GM12878 (cell line): Measurements from ENCODE around the gene PRKCB. TPM values are rescaled to one million over a fixed set of nuclear protein-coding genes. Genes with fewer than 3 reads are reported as not detected.

Experiments used
- ATAC-seq: fragments of 200-7000 bp; cut with Tn5 transposase; 3 replicates; pipeline ENCODE4 v1.9.1; 2020; ENCODE audit warnings: mild to moderate bottlenecking, moderate library complexity
- BruUV-seq: library from RNA; stranded (reverse); fragments of 400-500 nt; replicated peaks from 2 replicates; lab custom pipeline; 2021; lab: Mats Ljungman, UMichigan
- CTCF ChIA-PET: fragments of 300-600 bp; sonication (Branson Sonifier 250); formaldehyde crosslinking; extraction: SDS; loops from one replicate; lab custom pipeline; 2021; ENCODE audit warnings: inconsistent platforms; lab: Yijun Ruan, JAX
- POLR2A ChIA-PET: fragments of 350-600 bp; formaldehyde crosslinking; extraction: SDS; loops from one replicate; lab custom pipeline; 2021; ENCODE audit warnings: inconsistent platforms; lab: Charles Lee
- RAD21 ChIA-PET: fragments of 300-600 bp; sonication (Branson Sonifier 250); formaldehyde crosslinking; loops from one replicate; lab custom pipeline; 2023; ENCODE audit warnings: antibody characterized with exemption; ENCODE audit not compliant: unreplicated experiment; lab: Charles Lee
- SMC1A ChIA-PET: fragments of 300-600 bp; sonication (Branson Sonifier 250); formaldehyde crosslinking; loops from one replicate; lab custom pipeline; 2023; ENCODE audit not compliant: unreplicated experiment, uncharacterized antibody; lab: Charles Lee
- DNase-seq: peaks from one replicate; pipeline ENCODE4 v3.0.0-alpha.2; 2011; ENCODE audit warnings: low read depth, low spot score
- FAIRE-seq: peaks from 3 replicates; lab custom pipeline; 2011; peaks lifted over from hg19 to GRCh38; lab: Jason Lieb, UNC
- H2AFZ ChIP-seq: 2 replicates; pipeline ENCODE4 v1.6.0; 2011; ENCODE audit warnings: low read depth, low read length, control low read depth; ENCODE audit not compliant: control insufficient read depth
- H3K27ac ChIP-seq: 2 replicates; pipeline ENCODE4 v1.5.1; 2011; ENCODE audit warnings: control low read depth; ENCODE audit not compliant: control insufficient read depth, insufficient read depth
- H3K27me3 ChIP-seq, 2 experiments: replicated peaks in 1 of 2; 2 replicates each; pipeline versions ENCODE4 v1.6.0 to v1.6.1; 2011; ENCODE audit warnings: low read length in 1 of 2; ENCODE audit not compliant: control insufficient read depth in 2 of 2, insufficient read depth in 2 of 2
- H3K36me3 ChIP-seq, 2 experiments: 2 replicates each; pipeline ENCODE4 v1.5.1; 2011; ENCODE audit warnings: low read length in 1 of 2; ENCODE audit not compliant: control insufficient read depth in 2 of 2, insufficient read depth in 2 of 2
- H3K4me1 ChIP-seq: 2 replicates; pipeline ENCODE4 v1.6.1; 2011; ENCODE audit warnings: mild to moderate bottlenecking, low read length, moderate library complexity, mixed read lengths; ENCODE audit not compliant: control insufficient read depth, insufficient read depth
- H3K4me2 ChIP-seq: 2 replicates; pipeline ENCODE4 v1.6.0; 2011; ENCODE audit warnings: control low read depth; ENCODE audit not compliant: control insufficient read depth, insufficient read depth
- H3K4me3 ChIP-seq: fragments of 200-600 bp; sonication (generic); 2 replicates; pipeline ENCODE4 v1.5.1; 2016
- H3K79me2 ChIP-seq: 2 replicates; pipeline ENCODE4 v1.6.0; 2011; ENCODE audit warnings: low read length; ENCODE audit not compliant: control insufficient read depth, insufficient read depth
- H3K9ac ChIP-seq: 2 replicates; pipeline ENCODE4 v1.8.0; 2011; ENCODE audit warnings: low read length, control low read depth, mixed read lengths; ENCODE audit not compliant: control insufficient read depth, insufficient read depth
- H3K9me3 ChIP-seq: replicated peaks from 3 replicates; pipeline ENCODE4 v1.5.1; 2011; ENCODE audit warnings: mild to moderate bottlenecking, low read length; ENCODE audit not compliant: control insufficient read depth, insufficient read depth
- H4K20me1 ChIP-seq: 2 replicates; pipeline ENCODE4 v1.6.0; 2011; ENCODE audit not compliant: control insufficient read depth, insufficient read depth
- CEBPZ ChIP-seq: fragments of 150-350 bp; IDR thresholded peaks from 2 replicates; pipeline ENCODE4 v1.6.1; 2016; ENCODE audit warnings: low read depth, low read length
- EGR1 ChIP-seq, 2 experiments: IDR thresholded peaks; 1 replicate in 1 of 2; 2 replicates in 1 of 2; pipeline ENCODE4 v1.6.1; 2011 to 2012; ENCODE audit warnings: low read depth in 2 of 2, low read length in 2 of 2, borderline replicate concordance in 1 of 2, mild to moderate bottlenecking in 1 of 2, moderate library complexity in 1 of 2
- ELK1 ChIP-seq: IDR thresholded peaks from 2 replicates; pipeline ENCODE4 v1.6.1; 2012; ENCODE audit warnings: low read depth, low read length, improper control_type of control experiment
- HDAC6 ChIP-seq: fragments of 200-600 bp; sonication (generic); IDR thresholded peaks from one replicate; pipeline ENCODE4 v1.8.0; 2017; ENCODE audit warnings: antibody characterized with exemption; ENCODE audit not compliant: unreplicated experiment
- KAT2A ChIP-seq: conservative IDR thresholded peaks from 2 replicates; pipeline ENCODE4 v1.6.1; 2011; ENCODE audit warnings: low read depth, low read length; ENCODE audit not compliant: control insufficient read depth
- MAX ChIP-seq: IDR thresholded peaks from 2 replicates; pipeline ENCODE4 v1.6.1; 2012; ENCODE audit warnings: low read depth, low read length, improper control_type of control experiment
- MXI1 ChIP-seq: fragments of 150-350 bp; IDR thresholded peaks from 2 replicates; pipeline ENCODE4 v1.6.1; 2011; ENCODE audit warnings: low read depth, mild to moderate bottlenecking, inconsistent platforms, low read length, improper control_type of control experiment
- PKNOX1 ChIP-seq: fragments of 450-650 bp; IDR thresholded peaks from 2 replicates; pipeline ENCODE4 v1.6.1; 2016; ENCODE audit warnings: mild to moderate bottlenecking
- RCOR1 ChIP-seq: conservative IDR thresholded peaks from 2 replicates; pipeline ENCODE4 v1.6.1; 2012; ENCODE audit warnings: low read depth, low read length, improper control_type of control experiment
- RELB ChIP-seq: fragments of 450-650 bp; IDR thresholded peaks from 2 replicates; pipeline ENCODE4 v1.6.1; 2017; ENCODE audit warnings: low read depth, mild to moderate bottlenecking, moderate library complexity
- SMARCA5 ChIP-seq: fragments of 450-650 bp; IDR thresholded peaks from 2 replicates; pipeline ENCODE4 v1.6.1; 2017; ENCODE audit warnings: mild to moderate bottlenecking
- TCF7 ChIP-seq: IDR thresholded peaks from 2 replicates; pipeline ENCODE4 v1.6.1; 2014; ENCODE audit warnings: antibody characterized with exemption, borderline replicate concordance
- ZBTB11 ChIP-seq: fragments of 450-650 bp; formaldehyde crosslinking; IDR thresholded peaks from 2 replicates; pipeline ENCODE4 v1.5.0; 2022; ENCODE audit warnings: mild to moderate bottlenecking, missing genetic modification characterization
- WGBS: methylation state at CpG from one replicate; pipeline ENCODE4 v1.1.6; 2016; ENCODE audit warnings: low lambda C conversion rate; ENCODE audit not compliant: insufficient replicate concordance, insufficient coverage; ENCODE audit errors: missing lambda C conversion rate; 5-methylcytosine and 5-hydroxymethylcytosine counted together
- in situ Hi-C: fragments of 300-500 bp; cut with MboI; formaldehyde crosslinking; loops from 9 replicates; pipeline ENCODE4 v1.14.3; 2018; ENCODE audit warnings: mixed read lengths
- intact Hi-C: fragments of 100-400 bp; cut with micrococcal nuclease; formaldehyde crosslinking; loops from one replicate; pipeline ENCODE4 v1.14.2; 2022; ENCODE audit not compliant: unreplicated experiment
- polyA plus RNA-seq, 11 experiments: library from polyadenylated mRNA; depleted of rRNA in 4 of 11; unstranded in 6 of 11; stranded (reverse) in 5 of 11; fragments of >200 nt; fragmentation: Nextera tagmentation in 4 of 11; fragmentation: Illumina TruSeq in 1 of 11; extraction: Ambion mirVana in 4 of 11; extraction: Trizol in 1 of 11; gene quantifications; 1 replicate in 1 of 11; 2 replicates in 10 of 11; pipeline versions ENCODE4 v1.2.1 to v1.2.3, GENCODE V29; 2011 to 2016; ENCODE audit warnings: inconsistent platforms in 2 of 11, missing spikeins in 2 of 11, low read depth in 1 of 11
- total RNA-seq, 4 experiments: library from RNA; depleted of rRNA in 3 of 4; stranded (reverse); fragments of >200 nt in 3 of 4; fragmentation: Illumina TruSeq in 1 of 4; extraction: Trizol in 1 of 4; gene quantifications; 2 replicates each; pipeline versions ENCODE4 v1.2.1 to v1.2.3, GENCODE V29; 2013 to 2021

PRKCB gene
- total and polyA plus RNA-seq, 10 of the 15 experiments (the other 5 are each of a cell fraction or from before 2014, with no cell fraction given) = 21.4 to 158 (median 97.3) TPM

- DNase-seq = no peak
- Histone ChIP-seq H3K9ac (no peak overlapping the region), H3K27me3 (no peaks in the 10 kb centered on the region), H4K20me1 (no peaks in the 10 kb centered on the region), H3K4me2 (no peak overlapping the region), H3K9me3 (no peaks in the 10 kb centered on the region), H2AFZ (no peak overlapping the region), H3K4me3 (no peak overlapping the region), H3K36me3 (peaks cover 6 to 10% of the 10 kb centered on the region in 2 experiments; a peak in 3 of 4 replicates), H3K27ac (no peak overlapping the region), H3K4me1 (no peaks in the 10 kb centered on the region), H3K79me2 (no peaks in the 10 kb centered on the region)
- WGBS = 94% methylated on average over 2 of the region's 2 CpGs
- ChIA-PET RAD21 (no interaction called here), CTCF (no interaction called here), POLR2A (interaction anchor here (0.5 kb wide), 1 partner anchor 27 kb away, joined by 3 read pairs; no protein-coding TSS in a partner anchor), SMC1A (no interaction called here)
- in situ Hi-C loops = no loop called here
- no TSS peak for BruUV-seq
- no peak for ATAC-seq
- intact Hi-C loops = no loop called here
- no peak for FAIRE-seq
- TF ChIP-seq CEBPZ (no peak), PKNOX1 (no peak), ZBTB11 (CRISPR knock-in tag) (no peak), HDAC6 (no peak), MAX (no peak), RELB (no peak), SMARCA5 (no peak), MXI1 (no peak), ELK1 (no peak), KAT2A (no peak), RCOR1 (no peak), TCF7 (no peak), EGR1 (IDR thresholded peaks at IDR 0.05; ENCODE audit: borderline replicate concordance in 1 of 2, low read depth in 2 of 2, low read length in 2 of 2) (no peak)
Observed at GRCh38 chr16:24101431-24101830, 265.6 kb downstream of the PRKCB start.
